Muscle of back (tissue), 13 donors: ENCODE measurements around the gene CERKL. TPM values are rescaled to one million over a fixed set of nuclear protein-coding genes. Genes with fewer than 3 reads are reported as not detected.
"Not testable (repeated sequence)": the region's sequence is repeated elsewhere in the genome, so short reads cannot be mapped to it uniquely, and the experiment has no call there.

Experiments
- DNase-seq, 3 donors: peaks; one replicate each; pipeline versions ENCODE4 v3.0.0 to v3.0.0-alpha.2; 2013
- long read RNA-seq, 9 donors: transcript quantifications; one replicate each; lab custom pipeline, GENCODE V29; 2026
- polyA plus RNA-seq, 10 donors: library from polyadenylated mRNA; unstranded; fragments of 120-200 nt; gene quantifications; one replicate each; pipeline ENCODE4 v1.2.1, GENCODE V29; 2013; ENCODE audit not compliant: insufficient read length in 10 of 10

The CERKL gene, protein sequence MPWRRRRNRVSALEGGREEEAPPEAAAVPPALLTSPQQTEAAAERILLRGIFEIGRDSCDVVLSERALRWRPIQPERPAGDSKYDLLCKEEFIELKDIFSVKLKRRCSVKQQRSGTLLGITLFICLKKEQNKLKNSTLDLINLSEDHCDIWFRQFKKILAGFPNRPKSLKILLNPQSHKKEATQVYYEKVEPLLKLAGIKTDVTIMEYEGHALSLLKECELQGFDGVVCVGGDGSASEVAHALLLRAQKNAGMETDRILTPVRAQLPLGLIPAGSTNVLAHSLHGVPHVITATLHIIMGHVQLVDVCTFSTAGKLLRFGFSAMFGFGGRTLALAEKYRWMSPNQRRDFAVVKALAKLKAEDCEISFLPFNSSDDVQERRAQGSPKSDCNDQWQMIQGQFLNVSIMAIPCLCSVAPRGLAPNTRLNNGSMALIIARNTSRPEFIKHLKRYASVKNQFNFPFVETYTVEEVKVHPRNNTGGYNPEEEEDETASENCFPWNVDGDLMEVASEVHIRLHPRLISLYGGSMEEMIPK
- 10 to 100 TPM in 2 of 10 donors, 1 to 10 TPM in 8; 5.7 to 11.2 (median 8.3) TPM for polyA plus RNA-seq
- long read RNA-seq, donor 1 = 0 reads
- long read RNA-seq, donor 2, partial matches to known transcripts = 11 of 11 reads
- long read RNA-seq, donor 2, other reads (novel, unspliced or antisense) = 0 of 11 reads
- long read RNA-seq, donor 3 = 0 reads
- long read RNA-seq, donor 4 = 0 reads
- long read RNA-seq, donor 5 = 0 reads
- long read RNA-seq, donor 6 = 0 reads
- long read RNA-seq, donor 7 = 0 reads
- long read RNA-seq, donor 8 = 0 reads
- long read RNA-seq, donor 9 = 0 reads

DNA sequence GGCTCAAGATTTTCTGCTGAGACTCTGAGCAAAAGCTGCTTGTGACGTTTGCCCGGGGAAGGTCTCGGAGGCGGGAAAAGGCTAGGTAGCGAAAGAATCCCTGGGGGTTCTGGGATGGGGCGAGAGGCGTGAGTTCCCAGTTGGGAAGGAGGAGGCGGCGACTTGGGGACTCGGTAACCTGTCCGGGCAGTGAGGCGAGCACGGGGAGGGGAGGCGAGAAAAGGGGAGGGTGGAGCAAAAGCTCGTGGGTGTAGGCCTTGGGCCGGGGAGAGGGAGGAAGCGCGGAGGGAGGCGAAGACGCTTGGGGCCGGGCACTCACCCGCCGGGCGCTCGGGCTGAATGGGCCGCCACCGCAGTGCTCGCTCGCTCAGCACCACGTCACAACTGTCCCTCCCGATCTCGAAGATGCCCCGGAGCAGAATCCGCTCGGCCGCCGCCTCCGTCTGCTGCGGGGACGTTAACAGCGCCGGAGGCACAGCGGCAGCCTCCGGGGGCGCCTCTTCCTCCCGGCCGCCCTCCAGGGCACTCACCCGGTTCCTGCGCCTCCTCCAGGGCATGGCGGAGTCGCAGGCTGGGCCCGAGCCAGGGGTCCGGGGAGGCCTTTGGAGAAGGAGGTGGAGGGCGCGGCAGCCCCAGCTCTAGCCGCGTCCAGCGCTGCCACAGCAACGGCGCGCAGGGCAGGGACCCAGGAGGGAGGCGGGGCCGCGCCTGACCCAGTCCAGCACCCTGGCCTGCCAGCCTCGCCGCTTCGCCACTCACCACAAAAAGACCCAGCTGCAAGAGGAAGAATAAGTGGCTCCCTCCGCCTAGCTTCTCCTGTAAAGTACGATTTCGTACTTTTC is at the start of gene CERKL:
Gene CERKL (minus strand): TSS at position 656 of the 842 bp plus-strand sequence. CDS start 99 bp downstream, at position 557.
- peak in 1 of 3 donors; percentile 17 for DNase-seq

DNA sequence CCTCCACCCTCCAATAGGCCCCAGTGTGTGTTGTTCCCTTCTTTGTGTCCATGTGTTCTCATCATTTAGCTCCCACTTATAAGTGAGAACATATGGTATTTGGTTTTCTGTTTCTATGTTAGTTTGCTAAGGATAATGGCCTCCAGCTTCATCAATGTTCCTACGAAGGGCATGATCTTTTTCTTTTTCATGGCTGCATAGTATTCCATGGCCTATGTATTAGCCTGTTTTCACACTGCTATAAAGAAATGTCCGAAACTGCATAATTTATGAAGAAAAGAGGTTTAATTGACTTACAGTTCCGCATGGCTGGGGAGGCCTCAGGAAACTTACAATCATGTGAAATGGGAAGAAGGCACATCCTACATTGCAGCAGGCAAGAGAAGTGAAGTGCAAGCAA is 45.6 kb upstream of the CERKL start:
- DNase-seq = not testable (repeated sequence)

DNA sequence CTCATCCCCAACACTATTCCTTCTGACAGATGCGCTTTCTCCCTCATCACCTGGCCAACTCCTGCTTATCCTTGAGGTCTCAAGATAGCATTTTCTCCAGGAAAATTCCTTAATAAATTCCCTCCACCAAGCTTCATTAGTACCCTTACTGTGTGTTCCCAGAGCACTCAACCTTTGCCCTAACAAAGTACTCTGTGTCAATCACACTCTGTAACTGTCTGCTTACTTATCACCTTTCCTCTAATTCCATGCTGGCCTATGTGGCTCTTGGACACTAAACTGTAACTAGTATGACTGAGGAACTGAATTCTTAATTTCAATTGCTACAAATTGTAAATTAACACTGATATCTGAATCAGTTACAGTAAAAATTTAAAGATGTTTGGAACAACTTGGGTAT is 41.3 kb upstream of the CERKL start:
- no peak for DNase-seq

DNA sequence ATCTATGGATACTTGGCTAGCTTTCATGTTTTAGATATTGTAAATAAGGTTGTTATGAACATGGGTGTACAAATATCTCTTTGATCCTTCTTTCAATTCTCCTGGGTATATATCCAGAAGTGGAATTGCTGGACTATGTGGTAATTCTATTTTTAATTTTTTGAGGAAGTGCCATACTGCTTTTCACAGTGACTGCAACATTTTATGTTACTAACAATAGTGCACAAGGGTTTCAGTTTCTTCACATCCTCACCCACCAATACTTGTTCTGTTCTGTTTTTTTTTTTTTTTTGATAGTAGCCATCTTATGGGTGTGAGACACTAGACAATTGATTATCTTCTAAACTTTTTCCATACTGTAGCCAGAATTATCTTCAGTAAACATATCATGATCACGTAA is 40.7 kb upstream of the CERKL start:
- no peak for DNase-seq

DNA sequence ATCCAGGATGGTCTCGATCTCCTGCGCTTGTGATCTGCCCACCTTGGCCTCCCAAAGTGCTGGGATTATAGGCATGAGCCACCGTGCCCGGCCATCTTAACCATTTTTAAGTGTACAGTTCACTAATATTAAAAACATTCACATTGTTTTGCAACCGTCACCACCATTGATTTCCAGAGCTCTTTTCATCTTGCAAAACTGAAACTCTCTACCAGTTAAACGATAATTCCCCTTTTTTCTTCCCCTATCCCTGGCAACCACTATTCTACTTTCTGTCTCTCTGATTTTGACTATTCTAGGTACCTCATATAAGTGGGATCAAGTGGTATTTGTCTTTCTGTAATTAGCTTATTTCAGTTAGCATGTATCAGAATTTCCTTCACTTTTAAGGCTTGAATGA is 40.2 kb upstream of the CERKL start:
- DNase-seq = no peak

DNA sequence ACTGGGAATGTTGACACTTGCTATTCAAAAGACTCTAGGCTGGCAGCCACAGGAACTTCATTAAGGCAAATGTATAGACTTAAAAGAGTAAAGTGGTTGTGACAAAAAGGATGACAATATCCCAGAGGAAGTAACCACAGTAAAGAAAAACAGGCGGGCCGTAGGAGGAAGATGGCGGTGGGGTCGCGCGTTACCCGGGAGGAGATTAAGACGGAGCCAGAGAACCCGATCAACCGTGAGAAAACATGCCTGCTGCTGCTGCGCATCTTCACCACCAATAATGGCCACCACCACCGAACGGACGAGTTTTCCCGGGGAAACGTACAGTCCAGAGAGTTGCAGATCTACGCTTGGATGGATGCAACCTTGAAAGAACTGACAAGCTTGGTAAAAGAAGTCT is 37.4 kb upstream of the CERKL start:
- no peak for DNase-seq

DNA sequence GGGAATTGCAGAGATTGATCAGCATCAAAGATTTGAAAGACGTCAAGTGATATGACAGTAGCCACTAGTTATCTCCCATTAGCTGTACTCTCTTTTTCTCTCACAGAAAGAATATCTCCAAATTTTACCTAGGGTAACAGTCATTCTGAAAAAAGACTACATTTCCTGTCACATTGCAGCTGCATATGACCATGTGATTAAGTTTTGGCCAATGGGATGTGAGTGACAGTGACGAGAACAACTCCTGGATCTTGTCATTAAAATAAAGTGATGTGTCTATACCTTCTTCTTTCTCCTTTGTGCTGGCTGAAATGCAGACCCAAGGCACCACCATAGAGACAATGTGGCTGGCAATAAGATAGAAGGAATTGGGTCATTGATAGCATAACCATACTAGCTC is 34.0 kb upstream of the CERKL start:
- no peak for DNase-seq

DNA sequence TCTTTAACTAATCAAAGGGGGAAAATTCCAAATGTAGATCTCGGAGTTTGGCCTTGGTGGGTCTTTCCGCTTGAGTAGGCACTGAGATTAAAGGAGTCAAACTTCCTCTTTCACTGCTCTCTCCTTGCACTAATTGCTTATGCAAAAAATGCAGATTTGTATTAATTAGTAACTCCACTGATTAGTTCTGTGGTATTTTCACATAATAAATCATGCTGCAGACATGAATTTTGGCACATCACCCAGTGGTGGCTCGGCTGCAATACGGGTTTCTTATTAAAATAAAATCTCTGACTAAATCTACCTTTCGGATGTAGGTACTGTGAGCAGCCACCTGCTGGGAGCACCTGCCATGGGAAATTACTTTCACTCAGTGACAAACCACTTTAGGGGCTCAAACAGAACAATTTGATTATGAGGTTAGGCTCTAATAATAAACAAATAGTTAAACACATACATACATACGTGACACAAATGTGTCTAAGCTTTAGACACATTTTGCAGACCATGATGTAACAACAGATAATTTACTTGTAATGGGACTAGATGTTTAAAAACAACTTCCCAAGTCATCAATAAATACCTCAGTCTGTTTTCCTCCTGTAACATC is 29.8 kb upstream of the CERKL start:
- DNase-seq = no peak

DNA sequence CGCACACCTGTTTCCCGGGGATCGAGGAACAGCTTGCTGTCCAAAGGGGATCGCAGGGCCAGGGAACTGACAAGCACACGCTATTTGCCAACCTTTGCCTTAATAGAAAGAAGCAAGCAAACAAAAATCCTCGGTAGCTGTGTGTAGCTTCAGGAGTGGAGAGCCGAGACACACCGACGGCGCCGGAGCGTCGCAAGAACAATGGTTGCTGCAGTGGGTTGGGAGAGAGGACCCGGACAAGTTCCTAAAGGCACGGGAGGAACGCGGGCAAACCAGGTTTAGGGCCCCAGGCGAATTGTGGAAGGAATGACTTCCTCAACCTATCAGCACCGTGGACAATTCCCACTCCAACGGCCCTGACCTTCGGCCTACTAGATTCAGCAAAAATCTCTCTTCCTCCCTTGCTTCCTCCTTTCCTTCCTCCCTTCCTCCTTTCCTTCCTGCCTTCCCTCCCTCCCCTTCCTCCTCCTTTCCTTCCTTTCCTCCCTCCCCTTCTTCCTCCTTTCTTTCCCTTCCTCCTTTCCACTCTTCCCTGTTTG is 28.3 kb upstream of the CERKL start:
- peak in 1 of 3 donors; percentile 10 for DNase-seq

DNA sequence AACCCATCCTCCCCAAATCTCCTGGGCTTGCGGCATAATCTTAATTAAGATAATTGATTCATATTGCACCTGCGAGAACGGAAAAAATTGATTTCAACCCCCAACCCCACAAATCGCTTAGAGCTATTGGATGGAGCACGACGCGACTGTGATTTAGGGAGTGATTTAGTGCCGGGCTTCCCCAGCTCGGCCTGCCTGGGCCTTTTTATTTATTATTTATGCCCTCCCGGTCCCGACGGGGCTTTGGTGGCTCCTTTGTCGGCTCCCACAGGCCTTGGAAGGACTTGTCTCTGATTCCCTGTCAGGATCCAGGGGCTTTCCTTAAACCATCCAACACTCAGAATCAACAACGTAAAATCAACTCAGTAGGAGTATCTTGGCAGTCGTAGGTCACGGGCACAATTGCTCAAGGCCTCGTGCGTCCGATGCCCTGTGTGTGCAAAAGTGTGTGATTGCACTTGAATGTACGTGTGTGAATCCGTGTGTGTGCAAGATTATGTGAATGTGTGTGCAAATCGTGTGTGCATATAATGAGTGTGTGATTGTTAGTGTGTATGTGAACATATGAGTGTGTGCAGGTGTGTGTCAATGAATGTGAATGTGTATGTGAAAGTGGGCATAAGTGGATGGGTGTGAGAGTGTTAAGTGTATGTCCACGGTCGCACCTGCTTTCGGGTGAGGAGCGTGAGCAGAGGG is 27.7 kb upstream of the CERKL start:
- DNase-seq = no peak

DNA sequence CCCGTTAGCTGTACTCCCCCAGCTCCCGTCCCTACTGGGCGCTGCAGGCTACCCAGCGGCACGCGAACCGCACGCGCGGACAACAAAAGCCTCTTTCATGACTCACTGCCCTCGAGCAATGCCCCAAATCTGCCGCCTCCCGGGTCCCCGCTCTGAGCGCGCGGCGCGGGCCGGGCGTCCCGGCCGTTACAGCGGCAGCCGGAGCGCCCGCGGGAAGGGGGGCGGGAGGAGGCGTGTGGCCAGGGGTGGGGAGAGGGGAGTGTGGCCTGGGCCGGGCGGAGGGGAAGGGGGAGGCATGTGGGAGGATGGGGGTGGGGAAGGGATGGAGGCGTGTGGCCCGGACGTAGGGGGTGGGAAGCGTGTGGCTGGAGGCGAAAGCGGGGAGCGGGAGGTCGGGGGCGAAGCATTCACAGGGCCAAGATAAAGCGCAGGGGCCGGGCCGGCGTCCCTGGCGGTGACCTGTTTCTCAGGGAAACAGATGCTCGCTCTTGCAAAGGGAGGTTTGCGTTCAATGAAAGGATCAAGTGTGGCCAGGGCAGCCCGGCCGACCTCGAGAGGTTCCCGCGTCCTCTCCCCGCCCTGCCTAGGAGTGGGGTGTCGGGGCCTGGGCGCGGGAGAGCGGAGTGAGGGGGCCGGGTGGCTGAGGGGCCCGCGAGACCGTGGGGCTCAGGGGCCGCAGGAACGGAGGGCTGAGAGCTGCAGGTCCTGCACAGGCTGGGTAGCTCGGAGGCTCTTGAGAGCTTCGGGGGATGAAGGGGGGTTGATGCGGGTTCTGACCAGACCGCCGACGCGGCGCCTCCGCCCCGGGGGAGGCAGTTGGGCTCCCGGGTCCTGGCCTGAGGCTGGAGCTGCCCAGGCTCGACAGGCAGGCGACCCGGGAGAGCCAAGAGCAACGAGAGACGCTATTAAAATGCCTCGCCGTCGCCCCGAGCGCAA is 26.9 kb upstream of the CERKL start:
- no peak for DNase-seq

DNA sequence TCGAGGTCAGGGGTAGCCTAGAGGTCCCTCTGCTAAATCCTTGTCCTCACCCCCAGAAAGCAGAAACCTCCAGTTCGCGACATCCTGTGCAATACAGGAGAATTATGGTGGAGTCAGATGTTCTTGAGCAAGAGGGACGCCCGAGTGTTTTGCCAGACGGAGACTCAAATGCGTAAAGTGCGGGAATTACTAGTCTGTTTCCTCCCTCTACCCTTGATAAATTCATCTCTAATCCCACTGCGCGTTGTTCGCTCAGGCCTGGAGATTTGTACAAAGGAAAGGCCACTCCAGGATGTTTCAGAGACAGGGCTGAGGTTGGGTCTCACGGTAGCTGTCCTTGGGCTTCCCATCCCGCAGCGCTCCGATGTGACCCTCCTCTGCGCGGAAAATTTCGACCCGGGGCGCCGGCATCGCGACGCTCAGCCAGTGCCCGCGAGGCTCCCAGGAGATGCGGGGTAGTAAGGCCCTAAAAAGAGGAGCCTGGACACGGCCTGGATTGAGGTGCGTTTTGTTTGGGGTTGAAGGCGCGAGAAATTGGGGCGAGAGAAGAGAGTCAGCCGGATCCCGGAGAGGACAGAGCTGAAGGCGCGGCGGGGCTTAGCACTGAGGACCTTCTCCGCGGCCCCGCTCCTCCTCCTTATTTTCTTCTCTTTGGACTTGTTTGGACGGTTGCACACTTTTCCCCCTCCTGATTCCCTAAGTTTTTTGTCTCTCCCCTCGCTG is 26.1 kb upstream of the CERKL start:
- no peak for DNase-seq

DNA sequence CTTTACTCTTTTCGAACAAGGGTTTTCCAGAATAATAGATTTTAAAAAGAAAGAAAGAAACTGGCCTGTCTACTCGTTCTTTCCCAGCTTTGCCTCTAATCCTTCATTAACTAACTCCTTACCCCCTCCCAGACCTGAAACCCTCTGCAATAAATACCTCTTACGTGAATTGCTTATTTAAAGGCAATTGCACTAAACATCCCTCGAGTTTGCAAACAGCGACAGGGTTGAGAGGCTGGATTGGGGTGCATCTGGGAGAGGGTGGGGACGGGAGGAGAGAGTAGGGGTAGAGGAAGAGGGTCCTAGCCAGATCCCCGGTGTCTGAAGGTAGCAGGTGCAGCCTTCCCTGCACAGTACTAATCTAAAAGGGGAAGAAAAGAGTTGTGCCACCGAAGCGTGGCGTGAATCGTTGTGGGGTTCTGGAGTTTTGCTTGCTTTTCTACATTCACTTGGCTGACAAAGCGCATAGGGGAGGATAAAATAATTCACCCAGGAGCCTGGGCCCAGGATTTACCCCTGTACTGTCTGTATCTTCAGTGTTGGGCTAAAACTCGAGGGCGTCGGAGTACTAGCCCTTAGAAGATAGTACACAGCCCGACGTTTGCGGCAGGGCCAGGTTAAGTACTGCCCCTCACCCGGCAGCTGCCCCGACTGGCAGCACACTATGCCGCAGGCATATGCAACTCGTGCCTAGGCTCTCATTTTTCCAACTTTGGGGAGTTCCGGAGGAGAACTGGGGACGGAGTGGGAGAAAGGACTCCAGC is 25.3 kb upstream of the CERKL start:
- no peak for DNase-seq

DNA sequence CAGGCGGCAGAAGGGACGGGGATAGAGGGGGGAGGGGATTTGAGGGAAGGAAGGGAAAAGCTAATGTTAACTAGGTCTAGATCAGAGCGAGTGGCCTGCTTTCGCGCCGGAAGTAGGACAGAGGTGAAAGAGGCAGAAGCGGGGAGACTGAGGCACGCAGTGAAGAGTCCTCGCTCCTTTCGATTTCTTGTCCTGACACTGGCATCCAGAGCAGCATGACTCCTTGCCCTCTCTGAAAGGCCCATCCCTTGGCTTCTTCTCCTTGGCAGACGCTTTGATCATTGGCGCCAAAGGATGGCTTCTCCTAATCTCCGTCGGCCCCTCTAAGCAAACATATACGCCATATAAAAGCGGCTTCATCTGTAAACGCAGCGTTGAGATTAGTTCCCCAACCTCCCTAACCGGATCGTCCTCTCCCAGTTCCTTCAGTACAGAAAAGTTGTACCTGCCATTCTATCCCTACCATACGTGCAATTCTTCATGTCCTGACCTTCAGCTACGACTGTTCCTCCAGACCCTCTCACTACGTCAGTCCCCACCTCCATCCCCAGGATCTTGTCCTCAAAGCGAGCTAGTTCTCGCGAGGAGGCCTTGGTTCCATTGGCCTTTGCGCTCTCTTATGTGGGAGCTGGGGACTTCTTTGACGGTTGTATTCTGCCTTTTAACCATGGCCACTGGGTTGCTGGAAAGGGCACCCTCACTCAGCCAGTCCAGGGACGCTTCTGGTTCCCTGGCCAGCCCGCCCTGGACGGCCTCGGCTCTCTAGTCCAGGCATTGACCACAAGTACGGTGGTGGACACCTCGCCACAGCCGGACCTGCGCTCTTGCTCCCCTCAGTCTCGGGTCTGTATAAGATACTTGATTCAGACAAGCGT is 24.3 kb upstream of the CERKL start:
- DNase-seq = no peak

DNA sequence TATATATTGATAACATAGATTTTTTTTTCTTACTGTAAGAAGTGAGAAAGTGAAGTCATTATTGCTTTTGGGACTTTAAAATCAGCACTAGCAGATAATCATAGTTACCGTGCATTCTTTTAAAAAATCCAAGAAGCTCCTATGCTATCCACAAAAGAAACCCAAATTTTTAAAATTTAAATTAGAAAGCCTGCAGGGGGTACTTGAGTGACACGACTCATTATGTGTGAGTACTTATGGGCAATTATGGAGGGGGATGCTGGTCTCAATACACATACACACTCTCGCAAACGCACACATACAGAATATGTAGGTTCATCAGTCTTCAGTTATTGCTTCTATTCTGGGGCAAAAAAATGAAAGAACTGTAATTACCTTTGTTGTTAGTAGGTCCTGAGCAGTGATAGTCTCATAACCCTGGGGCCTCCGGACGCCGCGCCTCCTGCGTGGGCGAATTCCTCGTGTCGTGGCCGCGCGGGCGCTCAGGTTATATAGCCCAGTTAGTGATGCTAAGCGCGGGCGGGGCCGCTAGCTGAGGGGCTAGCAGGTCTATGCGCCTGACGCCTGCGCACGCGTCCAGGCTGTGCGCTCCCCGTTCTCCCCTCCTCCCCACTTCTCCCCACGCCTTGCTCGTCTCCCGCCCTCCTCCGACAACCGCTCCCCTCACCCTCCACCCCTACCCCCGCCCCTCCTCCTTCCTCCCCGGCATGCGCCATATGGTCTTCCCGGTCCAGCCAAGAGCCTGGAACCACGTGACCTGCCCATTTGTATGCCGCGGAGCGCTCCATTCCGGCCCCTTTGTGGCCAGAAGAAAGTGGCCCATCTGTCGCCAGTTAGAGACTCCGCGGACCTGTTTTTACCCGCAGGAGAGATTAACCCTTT is 23.4 kb upstream of the CERKL start, which contains the start of gene NEUROD1:
Gene NEUROD1 (minus strand): TSS at position 463 of the 882 bp plus-strand sequence. CDS start 1,657 bp downstream, outside the sequence.
- DNase-seq = no peak

DNA sequence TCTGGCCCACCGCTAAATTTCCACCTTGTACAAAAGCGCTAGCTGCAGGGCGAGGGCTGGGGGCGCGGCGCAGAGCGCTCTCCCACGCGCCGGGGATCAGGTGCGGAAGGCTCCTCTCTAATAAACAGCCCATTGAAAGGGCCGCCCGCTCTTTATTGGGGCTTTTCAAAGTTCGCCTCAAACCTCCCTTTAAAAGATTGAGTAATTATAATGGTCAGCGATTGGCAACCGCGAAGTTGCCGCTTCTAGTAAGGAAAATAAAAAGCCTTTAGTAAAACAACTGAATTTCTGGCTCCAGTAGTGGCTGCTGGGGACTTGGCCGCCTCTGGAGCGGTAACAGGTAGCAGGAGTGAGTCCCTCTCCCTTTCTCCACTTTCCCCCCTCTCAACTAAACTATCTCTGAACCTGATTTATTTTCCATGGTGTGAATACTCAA is 22.7 kb upstream of the CERKL start:
- no peak for DNase-seq
